AG08395 (cell line): ENCODE data around the gene RNU1-2.
"Not testable (repeated sequence)": the region's sequence is repeated elsewhere in the genome, so short reads cannot be mapped to it uniquely, and the experiment has no call there.

ENCODE experiments used
- DNase-seq: peaks from one replicate; pipeline ENCODE4 v3.0.0; 2012; ENCODE audit warnings: mixed read lengths, low spot score

RNU1-2 gene

GRCh38 chr1:16925635-16926490 lies 30.1 kb downstream of the RNU1-2 start:
- DNase-seq, result no peak

- DNase-seq, result no peak
Measured at GRCh38 chr1:16926491-16927073, 30.8 kb downstream of the RNU1-2 start.

GRCh38 chr1:16927256-16927655 lies 31.5 kb downstream of the RNU1-2 start:
- no peak for DNase-seq

- no peak for DNase-seq
Measured at GRCh38 chr1:16927711-16928485, 32.1 kb downstream of the RNU1-2 start.

- DNase-seq, result not testable (repeated sequence)
Measured at GRCh38 chr1:16929146-16930041, 33.6 kb downstream of the RNU1-2 start.

- DNase-seq, result not testable (repeated sequence)
Measured at GRCh38 chr1:16931206-16931934, 35.6 kb downstream of the RNU1-2 start.

GRCh38 chr1:16933945-16934344 lies 38.2 kb downstream of the RNU1-2 start:
- not testable (repeated sequence) for DNase-seq

GRCh38 chr1:16936580-16936979 lies 40.8 kb downstream of the RNU1-2 start:
- DNase-seq, result not testable (repeated sequence)

- no peak for DNase-seq
Measured at GRCh38 chr1:16938351-16939321, 42.9 kb downstream of the RNU1-2 start.

- DNase-seq, result not testable (repeated sequence)
Measured at GRCh38 chr1:16939386-16940180, 43.8 kb downstream of the RNU1-2 start.

- DNase-seq, result no peak
Measured at GRCh38 chr1:16944038-16944437, 48.3 kb downstream of the RNU1-2 start.

GRCh38 chr1:16945512-16945911 lies 49.7 kb downstream of the RNU1-2 start:
- not testable (repeated sequence) for DNase-seq
